Caco-2 (cell line): Measurements from ENCODE around the gene SPP2. TPM values are rescaled to one million over a fixed set of nuclear protein-coding genes. Genes with fewer than 3 reads are reported as not detected.

ENCODE experiments used
- BruUV-seq: library from RNA; stranded (reverse); fragments of 400-500 nt; replicated peaks from 2 replicates; lab custom pipeline; 2021; lab: Mats Ljungman, UMichigan
- CTCF ChIA-PET: fragments of 300-600 bp; sonication (Branson Sonifier 250); formaldehyde crosslinking; loops from one replicate; lab custom pipeline; 2022; ENCODE audit warnings: antibody characterized with exemption; lab: Charles Lee
- POLR2A ChIA-PET: fragments of 300-600 bp; sonication (Branson Sonifier 250); formaldehyde crosslinking; loops from one replicate; lab custom pipeline; 2022; ENCODE audit warnings: antibody characterized with exemption; lab: Charles Lee
- DNase-seq, 2 experiments: peaks; one replicate each; pipeline versions ENCODE4 v3.0.0 to v3.0.0-alpha.2; 2020 to 2022
- H3K27me3 ChIP-seq: replicated peaks from 2 replicates; pipeline ENCODE4 v1.6.0; 2011; ENCODE audit warnings: low read length; ENCODE audit not compliant: control insufficient read depth, insufficient read depth
- H3K36me3 ChIP-seq: 2 replicates; pipeline ENCODE4 v1.5.1; 2011; ENCODE audit warnings: low read length; ENCODE audit not compliant: control insufficient read depth, insufficient read depth
- H3K4me1 ChIP-seq: fragments of 250-450 bp; sonication (Bioruptor Pico); 2 replicates; pipeline ENCODE4 v1.5.1; 2020; ENCODE audit warnings: mild to moderate bottlenecking
- H3K4me3 ChIP-seq: 2 replicates; pipeline ENCODE4 v1.5.1; 2011; ENCODE audit warnings: low read depth, mild to moderate bottlenecking, control low read depth, low read length
- H3K9me3 ChIP-seq: fragments of 250-450 bp; sonication (Bioruptor Pico); 2 replicates; pipeline ENCODE4 v1.5.1; 2020; ENCODE audit warnings: mild to moderate bottlenecking, moderate library complexity
- H3K27ac Mint-ChIP-seq: one replicate; pipeline ENCODE4 v1.8.0; 2022; ENCODE audit warnings: mixed read lengths; ENCODE audit not compliant: unreplicated experiment
- H3K27me3 Mint-ChIP-seq: one replicate; pipeline ENCODE4 v1.8.0; 2022; ENCODE audit warnings: mixed read lengths; ENCODE audit not compliant: insufficient read depth, unreplicated experiment
- H3K36me3 Mint-ChIP-seq: one replicate; pipeline ENCODE4 v1.8.0; 2022; ENCODE audit warnings: mild to moderate bottlenecking, mixed read lengths; ENCODE audit not compliant: insufficient read depth, unreplicated experiment
- H3K4me1 Mint-ChIP-seq: one replicate; pipeline ENCODE4 v1.8.0; 2022; ENCODE audit warnings: low read depth, mixed read lengths; ENCODE audit not compliant: unreplicated experiment
- H3K4me3 Mint-ChIP-seq: one replicate; pipeline ENCODE4 v1.8.0; 2022; ENCODE audit warnings: mild to moderate bottlenecking, moderate library complexity, mixed read lengths; ENCODE audit not compliant: unreplicated experiment
- H3K9me3 Mint-ChIP-seq: one replicate; pipeline ENCODE4 v1.8.0; 2022; ENCODE audit warnings: mixed read lengths; ENCODE audit not compliant: unreplicated experiment
- CTCF ChIP-seq, 2 experiments: fragments of 200-600 bp in 1 of 2; IDR thresholded peaks; 1 replicate in 1 of 2; 2 replicates in 1 of 2; pipeline versions ENCODE4 v1.5.1 to v1.8.0; 2011 to 2022; ENCODE audit warnings: antibody characterized with exemption in 1 of 2, control low read depth in 1 of 2, inconsistent platforms in 1 of 2, low read depth in 1 of 2, low read length in 1 of 2, mild to moderate bottlenecking in 1 of 2, moderate library complexity in 1 of 2; ENCODE audit not compliant: insufficient read depth in 1 of 2, severe bottlenecking in 1 of 2, unreplicated experiment in 1 of 2
- intact Hi-C: fragments of 100-400 bp; cut with micrococcal nuclease; formaldehyde crosslinking; loops from one replicate; pipeline ENCODE4 v1.10.0; 2022; ENCODE audit not compliant: unreplicated experiment
- total RNA-seq: library from RNA; stranded (reverse); gene quantifications from 2 replicates; pipeline ENCODE4 v1.2.3, GENCODE V29; 2022

Gene SPP2
- total RNA-seq, 1 experiment from 2014 or later: not detected

GRCh38 chr2:234098681-234099080 lies 48.2 kb downstream of the SPP2 start:
- POLR2A ChIA-PET: no interaction called here
- H3K4me3 ChIP-seq: no peak overlapping the region

GRCh38 chr2:234099266-234099665 lies 48.8 kb downstream of the SPP2 start:
- Histone ChIP-seq H3K4me1 (no peaks in the 10 kb centered on the region), H3K4me3 (no peak overlapping the region), H3K27me3 (no peaks in the 10 kb centered on the region), H3K9me3 (no peaks in the 10 kb centered on the region), H3K36me3 (no peaks in the 10 kb centered on the region)
- no peak overlapping the region for H3K27ac Mint-ChIP-seq
- H3K4me1 Mint-ChIP-seq: no peaks in the 10 kb centered on the region
- ChIA-PET POLR2A (no interaction called here), CTCF (no interaction called here)
- no TSS peak for BruUV-seq
- TF ChIP-seq CTCF (IDR thresholded peaks at IDR 0.05; ENCODE audit: insufficient read depth in 1 of 2, low read depth in 1 of 2, low read length in 1 of 2, severe bottlenecking in 1 of 2, unreplicated experiment in 1 of 2): no peak
- peaks cover 3% of the 10 kb centered on the region for H3K27me3 Mint-ChIP-seq
- no peak for DNase-seq
- peaks cover 5% of the 10 kb centered on the region for H3K36me3 Mint-ChIP-seq
- no peak overlapping the region for H3K4me3 Mint-ChIP-seq
- no peaks in the 10 kb centered on the region for H3K9me3 Mint-ChIP-seq
- intact Hi-C loops: no loop called here

More at GRCh38 chr2:234098681-234099080, 48.2 kb downstream of the SPP2 start:
- TF ChIP-seq CTCF (IDR thresholded peaks at IDR 0.05; ENCODE audit: insufficient read depth in 1 of 2, low read depth in 1 of 2, low read length in 1 of 2, severe bottlenecking in 1 of 2, unreplicated experiment in 1 of 2): no peak
- Histone ChIP-seq H3K4me1 (no peaks in the 10 kb centered on the region), H3K9me3 (no peaks in the 10 kb centered on the region), H3K27me3 (no peaks in the 10 kb centered on the region), H3K36me3 (no peaks in the 10 kb centered on the region)
- no peak for DNase-seq
- intact Hi-C loops: no loop called here
- H3K27ac Mint-ChIP-seq: no peak overlapping the region
- no peaks in the 10 kb centered on the region for H3K9me3 Mint-ChIP-seq
- no TSS peak for BruUV-seq
- H3K4me1 Mint-ChIP-seq: no peaks in the 10 kb centered on the region
- peaks cover 5% of the 10 kb centered on the region for H3K36me3 Mint-ChIP-seq
- peaks cover 3% of the 10 kb centered on the region for H3K27me3 Mint-ChIP-seq
- no peak overlapping the region for H3K4me3 Mint-ChIP-seq
- CTCF ChIA-PET: no interaction called here

DNA sequence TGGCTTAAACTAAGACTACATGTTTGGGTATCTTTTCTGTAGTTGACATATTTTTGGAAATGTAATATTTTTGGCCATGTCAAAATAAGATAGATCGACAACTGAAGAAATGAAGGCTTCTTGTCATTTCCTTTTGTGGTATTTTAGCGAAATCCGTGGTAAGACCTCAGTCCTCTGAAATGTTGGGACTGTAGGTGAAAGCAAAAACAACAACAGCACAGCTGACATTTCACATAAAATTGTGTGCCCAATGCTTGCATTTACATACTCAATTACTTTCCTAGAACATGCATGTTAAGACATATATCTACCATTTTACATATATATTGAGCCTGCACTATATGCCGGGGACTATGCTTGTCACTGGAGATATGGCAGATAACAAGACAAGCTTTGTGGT lies 50.2 kb downstream of the SPP2 start:
- Mint-ChIP-seq H3K9me3 (no peaks in the 10 kb centered on the region), H3K27ac (no peak overlapping the region), H3K36me3 (peaks cover 5% of the 10 kb centered on the region), H3K4me1 (no peaks in the 10 kb centered on the region), H3K27me3 (peaks cover 3% of the 10 kb centered on the region), H3K4me3 (no peak overlapping the region)
- CTCF ChIA-PET: interaction anchor here (0.5 kb wide), 1 partner anchor 9 kb away, joined by 3 read pairs; no protein-coding TSS in a partner anchor
- no peak for TF ChIP-seq CTCF (IDR thresholded peaks at IDR 0.05; ENCODE audit: insufficient read depth in 1 of 2, low read depth in 1 of 2, low read length in 1 of 2, severe bottlenecking in 1 of 2, unreplicated experiment in 1 of 2)
- H3K4me3 ChIP-seq: no peak overlapping the region
- no peaks in the 10 kb centered on the region for H3K9me3 ChIP-seq
- POLR2A ChIA-PET: no interaction called here
- intact Hi-C loops: no loop called here
- no peak for DNase-seq
- H3K36me3 ChIP-seq: no peaks in the 10 kb centered on the region
- no peaks in the 10 kb centered on the region for H3K27me3 ChIP-seq
- H3K4me1 ChIP-seq: no peaks in the 10 kb centered on the region
- BruUV-seq: no TSS peak
